Measurements from ENCODE around the gene NHLRC4.
A peak's percentile ranks its signal among the peaks of the same experiment; 100 is the strongest.

Gene NHLRC4

GRCh38 chr16:567373-568256, 810 bp downstream of the NHLRC4 start:
- DNase-seq, result no peak

GRCh38 chr16:568401-569258, 1.8 kb downstream of the NHLRC4 start:
- DNase-seq, result no peak

- DNase-seq, result peak; percentile 71
These were observed 2.8 kb downstream of the NHLRC4 start, which contains the start of gene PIGQ for GRCh38 chr16:569445-570254. TSS of gene PIGQ (plus strand) at chr16:569968. CDS start at chr16:574075, 4,107 bp downstream.

GRCh38 chr16:572865-573650, 6.3 kb downstream of the NHLRC4 start:
- no peak for DNase-seq

GRCh38 chr16:574021-574760, 7.4 kb downstream of the NHLRC4 start:
- no peak for DNase-seq

- no peak for DNase-seq
These were observed 8.8 kb downstream of the NHLRC4 start for GRCh38 chr16:575354-576196.

GRCh38 chr16:576197-576822, 9.5 kb downstream of the NHLRC4 start:
- DNase-seq, result no peak

GRCh38 chr16:576823-577201, 10.0 kb downstream of the NHLRC4 start:
- no peak for DNase-seq

- no peak for DNase-seq
These were observed 11.0 kb downstream of the NHLRC4 start for GRCh38 chr16:577796-578195.

GRCh38 chr16:578232-578869, 11.5 kb downstream of the NHLRC4 start:
- DNase-seq, result no peak

- DNase-seq, result peak; percentile 59
These were observed 12.1 kb downstream of the NHLRC4 start for GRCh38 chr16:578870-579405.

- no peak for DNase-seq
These were observed 13.5 kb downstream of the NHLRC4 start for GRCh38 chr16:580141-580945.

GRCh38 chr16:580946-581498, 14.2 kb downstream of the NHLRC4 start:
- DNase-seq, result no peak

- no peak for DNase-seq
These were observed 15.4 kb downstream of the NHLRC4 start for GRCh38 chr16:582218-582613.

- no peak for DNase-seq
These were observed 16.0 kb downstream of the NHLRC4 start for GRCh38 chr16:582614-583331.

- no peak for DNase-seq
These were observed 16.6 kb downstream of the NHLRC4 start for GRCh38 chr16:583470-583814.

All from fibroblast of skin of back (primary cell).